NCI-H2227 (cell line): Measurements from ENCODE around the gene GAB2.
"Not testable (repeated sequence)": the region's sequence is repeated elsewhere in the genome, so short reads cannot be mapped to it uniquely, and the experiment has no call there.

Experiments
- DNase-seq: peaks from one replicate; lab custom pipeline; 2025; ENCODE audit not compliant: unreplicated experiment; lab: John Stamatoyannopoulos, UW

Gene GAB2

GRCh38 chr11:78259777-78260487 lies 157.7 kb downstream of the GAB2 start:
- DNase-seq = peak; percentile 22

GRCh38 chr11:78257654-78258053 lies 160.0 kb downstream of the GAB2 start:
- no peak for DNase-seq

GRCh38 chr11:78256962-78257361 lies 160.7 kb downstream of the GAB2 start:
- DNase-seq = no peak

GRCh38 chr11:78255919-78256318 lies 161.7 kb downstream of the GAB2 start:
- no peak for DNase-seq

GRCh38 chr11:78254268-78254667 lies 163.4 kb downstream of the GAB2 start:
- no peak for DNase-seq

- DNase-seq = no peak
Observed at GRCh38 chr11:78253797-78254196, 163.8 kb downstream of the GAB2 start.

- no peak for DNase-seq
Observed at GRCh38 chr11:78251083-78251775, 166.4 kb downstream of the GAB2 start.

- no peak for DNase-seq
Observed at GRCh38 chr11:78250099-78250498, 167.5 kb downstream of the GAB2 start.

GRCh38 chr11:78248903-78249302 lies 168.7 kb downstream of the GAB2 start:
- DNase-seq = no peak

- no peak for DNase-seq
Observed at GRCh38 chr11:78248191-78248590, 169.4 kb downstream of the GAB2 start.

GRCh38 chr11:78244546-78245255 lies 172.9 kb downstream of the GAB2 start:
- no peak for DNase-seq

- no peak for DNase-seq
Observed at GRCh38 chr11:78244080-78244479, 173.5 kb downstream of the GAB2 start.

- no peak for DNase-seq
Observed at GRCh38 chr11:78241475-78241874, 176.1 kb downstream of the GAB2 start.

GRCh38 chr11:78239781-78240180 lies 177.8 kb downstream of the GAB2 start:
- DNase-seq = no peak

- no peak for DNase-seq
Observed at GRCh38 chr11:78237293-78238046, 180.2 kb downstream of the GAB2 start.

GRCh38 chr11:78234006-78234405 lies 183.6 kb downstream of the GAB2 start:
- no peak for DNase-seq

- DNase-seq = not testable (repeated sequence)
Observed at GRCh38 chr11:78233046-78233445, 184.6 kb downstream of the GAB2 start.

GRCh38 chr11:78231962-78232501 lies 185.6 kb downstream of the GAB2 start:
- DNase-seq = no peak

- no peak for DNase-seq
Observed at GRCh38 chr11:78230161-78230877, 187.3 kb downstream of the GAB2 start.

GRCh38 chr11:78229106-78229505 lies 188.5 kb downstream of the GAB2 start:
- DNase-seq = no peak
